SW480 (cell line): ENCODE measurements around the gene CFAP47.
A peak's percentile ranks its signal among the peaks of the same experiment; 100 is the strongest.
"Not testable (repeated sequence)": the region's sequence is repeated elsewhere in the genome, so short reads cannot be mapped to it uniquely, and the experiment has no call there.

Source experiments
- DNase-seq: peaks from one replicate; pipeline ENCODE4 v3.0.0-alpha.2; 2016; ENCODE audit warnings: low spot score

The CFAP47 gene

DNA sequence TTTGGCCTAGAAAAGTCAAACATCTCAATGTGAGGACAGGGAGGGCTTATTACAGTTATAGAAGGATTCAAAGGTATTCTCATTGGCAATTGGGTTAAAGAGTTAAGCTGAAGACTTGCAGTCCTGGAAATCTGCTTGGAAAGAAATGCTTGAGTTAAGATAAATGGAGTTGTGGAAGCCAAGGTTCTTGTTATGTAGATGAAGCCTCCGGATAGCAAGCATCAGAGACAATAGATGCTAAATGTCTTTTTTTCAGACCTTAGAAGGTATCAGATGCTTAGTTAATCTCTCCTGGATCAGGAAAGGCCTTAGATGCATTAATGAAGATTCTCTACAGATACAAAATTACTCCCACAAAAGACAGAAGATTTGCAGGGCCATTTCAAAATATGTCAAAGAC is 299.3 kb downstream of the CFAP47 start:
- DNase-seq = no peak

DNA sequence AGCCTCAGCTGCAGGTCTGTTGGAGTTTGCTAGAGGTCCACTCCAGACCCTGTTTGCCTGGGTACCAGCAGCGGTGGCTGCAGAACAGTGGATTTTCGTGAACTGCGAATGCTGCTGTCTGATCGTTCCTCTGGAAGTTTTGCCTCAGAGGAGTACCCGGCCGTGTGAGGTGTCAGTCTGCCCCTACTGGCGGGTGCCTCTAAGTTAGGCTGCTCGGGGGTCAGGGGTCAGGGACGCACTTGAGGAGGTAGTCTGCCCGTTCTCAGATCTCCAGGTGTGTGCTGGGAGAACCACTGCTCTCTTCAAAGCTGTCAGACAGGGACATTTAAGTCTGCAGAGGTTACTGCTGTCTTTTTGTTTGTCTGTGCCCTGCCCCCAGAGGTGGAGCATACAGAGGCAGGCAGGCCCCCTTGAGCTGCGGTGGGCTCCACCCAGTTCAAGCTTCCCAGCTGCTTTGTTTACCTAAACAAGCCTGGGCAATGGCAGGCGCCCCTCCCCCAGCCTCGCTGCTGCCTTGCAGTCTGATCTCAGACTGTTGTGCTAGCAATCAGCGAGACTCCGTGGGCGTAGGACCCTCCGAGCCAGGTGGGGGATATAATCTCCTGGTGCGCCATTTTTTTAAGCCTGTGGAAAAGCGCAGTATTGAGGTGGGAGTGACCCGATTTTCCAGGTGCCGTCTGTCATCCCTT is 315.4 kb downstream of the CFAP47 start:
- not testable (repeated sequence) for DNase-seq

DNA sequence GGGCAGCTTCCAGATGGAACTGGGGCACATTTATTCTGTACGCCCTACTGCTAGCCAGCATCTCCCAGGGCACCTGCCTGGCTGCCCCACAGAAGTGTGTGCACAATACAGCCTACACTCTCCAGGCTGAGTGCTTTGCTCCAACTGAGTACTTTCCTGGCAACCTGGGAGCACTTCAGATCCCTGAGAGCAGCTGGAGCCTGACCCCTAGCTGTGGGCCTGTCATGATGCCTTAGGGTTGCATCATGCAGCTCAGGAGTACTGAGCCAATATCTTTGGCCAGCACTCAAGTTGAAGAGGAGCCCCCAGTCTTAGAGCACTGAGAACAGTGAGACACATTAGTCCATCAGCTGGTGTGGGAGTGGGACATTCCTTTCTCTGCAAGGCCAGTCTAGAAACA is 321.9 kb downstream of the CFAP47 start:
- no peak for DNase-seq

DNA sequence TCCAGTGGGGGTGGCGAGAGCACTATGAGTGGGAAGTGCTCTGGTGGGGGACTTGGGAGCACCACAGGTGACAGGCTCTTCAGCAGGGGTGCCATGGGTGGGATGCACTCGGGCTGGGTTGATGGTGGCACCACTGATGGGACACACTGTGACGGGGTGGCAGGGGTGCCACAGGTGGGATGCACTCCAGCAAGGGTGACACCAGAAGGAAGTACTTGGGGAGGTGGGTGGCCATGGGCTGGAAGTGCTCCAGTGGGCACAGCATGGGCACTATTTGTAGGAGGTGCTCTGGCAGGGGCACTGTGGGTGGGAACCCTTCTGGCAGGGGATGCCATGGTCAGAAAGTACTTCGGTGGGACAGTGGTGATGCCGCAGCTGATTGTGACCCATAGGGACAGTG is 346.6 kb downstream of the CFAP47 start:
- no peak for DNase-seq

DNA sequence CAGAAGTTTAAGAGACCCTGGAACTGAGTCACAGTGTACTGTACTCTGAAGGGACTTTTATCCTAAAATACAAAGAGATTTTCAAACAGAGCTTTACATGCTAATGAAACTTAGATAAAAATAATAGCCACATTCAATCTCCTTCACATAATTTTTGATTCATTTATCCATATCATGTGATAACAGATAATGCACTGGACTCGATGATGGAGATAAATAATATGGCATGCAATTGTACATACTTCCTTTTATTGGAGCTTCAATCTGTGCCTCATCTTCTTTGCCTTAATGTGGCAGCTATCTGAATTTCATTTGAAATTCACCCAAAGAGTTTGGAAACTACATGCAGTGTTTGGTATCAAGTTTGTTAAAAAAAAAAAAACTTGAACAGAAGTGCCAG is 390.6 kb downstream of the CFAP47 start:
- DNase-seq = no peak

DNA sequence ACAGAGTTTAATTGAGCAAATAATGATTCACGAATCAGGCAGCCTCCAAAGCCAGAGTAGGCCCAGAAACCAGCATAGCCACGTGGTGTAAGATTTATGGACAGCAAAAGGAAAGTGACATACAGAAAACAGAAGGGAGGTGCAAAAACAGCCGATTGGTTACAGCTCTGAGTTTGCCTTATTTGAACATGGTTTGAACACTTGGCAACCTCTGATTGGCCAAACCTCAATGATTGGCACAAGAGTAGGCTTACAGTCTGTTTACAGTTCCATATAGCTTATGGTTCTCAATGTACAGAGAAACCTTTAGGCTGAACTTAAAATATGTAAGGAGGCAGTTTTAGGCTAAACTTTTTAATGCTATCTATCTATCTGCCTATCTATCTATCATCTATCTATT is 394.8 kb downstream of the CFAP47 start:
- no peak for DNase-seq

DNA sequence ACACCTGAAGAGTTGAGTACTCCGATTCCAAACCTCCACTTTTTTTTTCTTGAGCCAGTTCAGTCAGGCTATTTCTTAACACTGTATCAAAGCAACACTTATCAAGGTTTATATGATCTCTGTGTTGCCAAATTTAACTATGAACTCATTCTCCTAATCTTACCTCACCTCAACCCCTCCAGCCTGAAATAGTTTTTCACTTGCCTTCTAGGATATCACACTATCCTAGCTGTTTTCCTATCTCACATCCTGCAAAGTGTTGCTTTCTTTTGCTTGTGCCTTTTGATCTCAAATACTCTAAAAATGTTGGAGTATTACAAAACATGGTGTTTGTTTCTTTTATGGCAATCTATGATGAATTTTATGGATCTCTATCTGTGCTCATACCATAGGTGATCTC is 415.0 kb downstream of the CFAP47 start:
- DNase-seq = no peak

DNA sequence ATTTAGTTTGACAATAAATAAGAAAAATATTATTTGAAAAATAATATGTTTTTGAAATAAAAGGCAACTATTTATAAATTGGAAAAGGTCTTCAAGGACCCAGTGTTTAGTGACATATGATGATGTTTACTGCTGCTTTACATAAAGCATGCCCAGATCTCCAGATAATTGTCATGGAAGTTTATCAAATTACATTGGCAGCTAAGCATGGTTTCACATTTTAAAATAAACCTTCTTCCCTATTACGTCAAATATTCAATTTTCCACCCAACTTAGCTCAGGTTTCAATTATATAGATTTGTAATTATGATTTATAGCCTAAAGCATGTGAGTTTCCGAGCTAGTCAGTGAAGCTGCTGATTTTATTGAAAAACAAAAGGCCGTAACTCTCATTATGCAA is 417.2 kb downstream of the CFAP47 start:
- no peak for DNase-seq

DNA sequence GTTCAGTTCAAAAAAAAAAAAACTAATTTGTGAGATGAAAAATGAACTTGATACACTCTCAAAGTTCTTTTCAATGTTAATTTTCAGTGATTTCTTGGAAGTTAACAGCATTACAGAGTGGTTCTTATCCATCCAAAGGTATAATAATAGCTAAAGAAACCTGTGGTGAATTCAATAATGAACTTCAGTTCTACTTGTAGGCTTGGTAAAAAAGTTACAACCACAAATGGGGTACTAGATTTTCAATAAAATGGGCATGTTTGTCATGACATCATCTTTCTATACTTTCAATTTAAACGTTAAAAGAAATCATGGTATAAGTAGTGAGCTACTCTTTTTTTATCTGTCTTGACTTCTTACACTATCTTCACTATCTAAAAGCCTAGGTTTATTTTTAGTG is 424.8 kb downstream of the CFAP47 start:
- no peak for DNase-seq

DNA sequence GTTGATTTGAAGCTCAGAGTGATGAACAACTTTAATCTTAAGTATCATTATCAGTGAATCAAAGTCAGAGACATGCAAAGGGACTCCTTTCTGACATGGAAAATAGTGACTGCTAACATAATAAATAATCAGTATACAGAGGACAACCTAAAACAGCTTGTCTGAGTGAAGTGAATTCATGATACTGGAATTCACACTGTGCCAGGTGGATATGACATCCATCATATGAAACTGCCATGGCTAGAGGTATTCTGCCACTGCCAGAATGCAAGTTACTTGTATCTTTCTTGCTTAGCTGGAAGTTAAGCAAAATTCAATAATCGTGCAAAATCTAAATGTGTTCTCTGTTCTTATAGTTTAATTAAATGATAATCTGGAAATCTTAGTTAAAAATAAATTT is 429.0 kb downstream of the CFAP47 start:
- no peak for DNase-seq

DNA sequence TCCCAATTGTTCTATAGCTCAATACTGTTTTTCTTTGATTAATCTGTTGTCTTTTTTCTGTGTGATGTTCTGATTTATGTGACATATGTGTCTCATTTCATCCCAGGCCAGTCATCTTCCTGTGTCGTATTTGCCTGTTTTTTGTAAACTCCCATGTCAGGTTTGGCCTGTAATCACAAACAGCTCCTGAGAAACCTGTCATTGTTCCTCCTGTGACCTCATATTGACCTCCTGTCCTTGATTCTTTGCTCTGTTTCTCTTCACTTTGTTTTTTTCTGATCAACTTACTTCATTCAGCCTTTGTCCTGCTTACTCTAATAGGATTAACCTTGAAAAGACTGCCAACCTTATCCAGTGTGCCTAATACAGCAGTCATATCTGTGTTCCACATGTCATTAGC is 438.3 kb downstream of the CFAP47 start:
- no peak for DNase-seq

DNA sequence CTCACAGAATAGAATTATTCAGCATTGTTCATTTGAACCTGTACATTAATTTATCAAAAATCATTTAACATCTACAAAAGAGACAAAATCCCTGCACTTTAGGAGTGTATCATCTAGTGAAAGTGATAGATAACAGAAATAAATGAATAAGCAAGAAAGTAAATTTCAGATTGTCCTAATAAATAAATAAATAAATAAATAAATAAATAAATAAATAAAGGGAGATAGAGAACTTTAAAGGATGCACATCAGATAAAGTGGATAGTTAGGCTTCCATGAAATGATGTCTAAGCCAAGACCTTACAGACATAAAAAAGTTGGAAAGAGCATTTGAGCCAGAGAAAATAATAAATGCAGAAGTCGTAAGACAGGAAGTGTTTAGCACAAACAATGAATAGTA is 444.7 kb downstream of the CFAP47 start:
- no peak for DNase-seq

DNA sequence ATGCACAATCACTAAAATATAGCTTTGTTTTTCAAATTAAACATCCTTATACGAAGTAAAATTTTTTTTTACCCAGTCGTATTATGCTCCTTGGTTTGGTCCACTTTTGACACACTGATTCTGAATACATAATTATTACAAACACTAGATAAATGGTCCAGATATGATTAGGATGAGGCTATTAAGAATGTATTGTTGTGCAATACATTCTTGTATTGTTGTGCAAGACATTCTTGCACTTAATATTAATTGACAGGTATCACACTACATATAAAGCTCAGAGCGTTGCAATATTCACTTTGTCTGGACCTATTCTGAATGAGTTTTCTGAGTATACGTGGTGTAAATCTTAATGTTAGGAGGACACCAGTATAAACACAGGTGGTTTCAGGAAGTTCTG is 464.0 kb downstream of the CFAP47 start:
- no peak for DNase-seq

DNA sequence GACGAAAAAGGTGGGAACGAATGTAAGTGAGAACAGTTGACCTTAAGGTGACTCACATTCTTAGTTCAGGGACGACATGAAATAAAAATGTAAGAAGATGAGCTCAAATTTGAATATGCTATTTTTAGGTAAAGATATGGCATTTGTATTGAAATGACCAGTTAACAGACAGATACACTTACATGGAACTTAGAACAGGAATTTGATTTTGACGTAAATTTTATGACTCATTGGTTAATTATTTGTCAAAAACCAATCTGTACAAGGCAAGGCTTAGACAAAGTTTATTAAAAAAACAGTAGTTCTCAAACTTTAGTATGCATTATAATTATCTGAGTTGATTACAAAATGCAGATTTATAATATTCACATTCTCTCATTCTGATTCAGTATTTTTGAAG is 469.4 kb downstream of the CFAP47 start:
- DNase-seq = no peak

DNA sequence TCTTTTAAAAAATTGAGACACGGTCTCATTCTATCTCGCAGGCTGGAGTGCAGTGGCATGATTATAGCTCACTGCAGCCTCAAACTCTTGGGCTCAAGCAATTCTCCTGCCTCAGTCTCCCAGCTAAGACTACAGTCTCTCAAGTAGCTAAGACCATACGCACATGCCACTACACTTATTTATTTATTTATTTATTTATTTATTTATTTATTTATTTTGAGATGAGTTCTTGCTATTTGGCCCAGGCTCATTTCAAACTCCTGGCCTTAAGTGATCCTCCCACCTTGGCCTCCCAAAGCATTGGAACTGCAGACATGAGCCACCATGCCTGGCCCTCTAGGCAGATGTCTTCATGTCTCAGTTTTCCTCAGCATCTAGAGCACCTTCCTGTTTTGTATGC is 482.2 kb downstream of the CFAP47 start:
- DNase-seq = no peak

DNA sequence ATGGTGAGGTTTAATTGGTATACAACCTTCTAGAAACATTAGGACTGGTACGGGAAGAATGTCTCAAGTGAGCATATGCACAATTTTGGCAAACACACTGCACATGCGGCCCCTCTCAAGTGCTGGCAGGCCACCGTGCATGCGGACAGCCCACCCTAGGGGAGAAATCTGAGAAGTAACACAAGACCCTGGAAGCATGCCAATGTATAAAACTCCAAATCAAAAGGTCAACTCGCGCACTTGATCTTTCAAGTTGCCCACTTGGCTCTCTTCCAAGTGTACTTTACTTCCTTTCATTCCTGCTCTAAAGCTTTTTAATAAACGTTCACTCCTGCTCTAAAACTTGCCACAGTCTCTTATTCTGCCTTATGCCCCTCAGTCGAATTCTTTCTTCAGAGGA is 488.3 kb downstream of the CFAP47 start:
- DNase-seq = no peak

DNA sequence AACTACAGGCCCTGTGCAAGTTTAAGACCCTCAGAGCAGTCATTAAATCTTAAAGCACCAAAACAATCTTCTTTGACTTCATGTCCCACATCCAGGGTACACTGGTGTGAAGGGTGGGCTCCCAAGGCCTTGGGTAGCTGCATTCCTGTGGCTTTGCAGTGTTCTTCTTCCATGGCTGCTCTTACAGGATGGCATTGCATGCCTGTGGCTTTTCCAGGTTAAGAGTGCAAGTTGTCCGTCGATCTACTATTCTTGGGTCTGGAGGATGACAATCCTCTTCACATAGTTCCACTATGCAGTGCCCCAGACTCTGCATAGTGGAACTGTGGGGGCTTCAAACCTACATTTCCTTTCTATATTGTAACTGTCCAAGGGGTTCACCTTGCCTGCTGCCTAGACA is 494.5 kb downstream of the CFAP47 start:
- DNase-seq = no peak

DNA sequence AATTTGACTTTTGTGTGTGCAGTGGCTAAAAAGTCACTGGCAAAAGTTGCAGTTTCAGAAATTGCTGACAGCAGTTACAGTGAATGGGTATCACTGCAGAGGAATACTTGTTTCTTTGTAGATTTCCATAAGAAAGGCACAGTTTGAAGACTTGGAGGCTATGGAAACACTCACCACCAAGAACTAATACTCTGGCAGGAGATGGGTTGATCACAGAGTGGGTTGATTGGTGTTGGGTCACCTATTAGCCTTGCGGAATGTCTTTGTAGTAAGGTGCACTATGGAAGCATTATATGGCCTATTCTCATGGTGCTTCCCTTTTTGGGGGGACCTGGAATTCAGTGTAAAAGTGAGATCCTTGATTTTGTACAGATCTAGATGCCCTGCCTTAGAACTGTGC is 502.8 kb downstream of the CFAP47 start:
- no peak for DNase-seq

DNA sequence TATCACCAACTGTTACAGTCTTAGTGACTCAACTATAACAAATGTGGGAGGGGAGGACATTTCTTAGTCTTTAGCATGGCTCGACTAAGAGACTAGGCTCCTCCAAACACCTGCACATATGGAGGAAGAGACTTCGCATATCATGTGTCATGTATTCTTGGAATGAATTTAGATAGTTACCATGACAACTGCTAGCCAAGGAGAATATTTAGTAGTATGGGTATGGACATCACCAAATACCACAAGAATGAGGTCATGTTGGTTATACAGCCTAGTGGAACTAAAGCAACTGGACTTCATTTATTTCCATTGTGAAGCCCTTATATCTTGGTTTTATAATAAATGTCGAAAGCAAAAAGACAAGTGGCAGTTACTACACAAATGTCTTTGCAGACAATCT is 512.3 kb downstream of the CFAP47 start:
- DNase-seq = peak; percentile 0

DNA sequence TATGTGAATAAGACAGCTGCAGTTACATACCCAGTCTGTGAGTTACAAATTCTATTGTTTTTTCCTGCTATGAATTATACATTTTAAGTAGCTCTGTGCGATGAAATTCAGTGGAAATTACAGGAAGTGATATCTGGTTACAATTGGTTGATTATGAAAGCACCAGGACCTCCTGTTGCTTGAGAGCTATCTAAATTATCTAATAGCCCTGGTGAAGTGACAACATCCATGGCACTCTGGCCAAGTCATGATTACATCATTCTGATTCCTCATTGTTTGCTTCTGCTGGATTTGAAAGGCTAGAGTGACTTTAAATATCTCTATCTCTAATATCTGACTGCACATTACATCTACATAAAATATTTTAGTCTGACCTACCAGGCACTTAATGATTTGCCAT is 515.0 kb downstream of the CFAP47 start:
- no peak for DNase-seq
